Measurements from ENCODE around the gene PJA2. TPM values are rescaled to one million over a fixed set of nuclear protein-coding genes. Genes with fewer than 3 reads are reported as not detected.

The PJA2 gene
- total and polyA plus RNA-seq, 9 of the 15 experiments (the other 6 are each of a cell fraction or from before 2014, with no cell fraction given) = 25.1 to 82.1 (median 50.1) TPM

- TF ChIP-seq ZNF197 (CRISPR knock-in tag; IDR thresholded peaks at IDR 0.05; ENCODE audit: low read depth) (no peak), NRF1 (conservative IDR thresholded peaks at IDR 0.05 in 1 of 2, IDR thresholded peaks at IDR 0.05 in 1 of 2) (no peak), ZNF146 (CRISPR knock-in tag; IDR thresholded peaks at IDR 0.05; ENCODE audit: unreplicated experiment) (no peak), TGIF2 (CRISPR knock-in tag; IDR thresholded peaks at IDR 0.05) (no peak), ELF4 (CRISPR knock-in tag; IDR thresholded peaks at IDR 0.05) (no peak), MEIS2 (IDR thresholded peaks at IDR 0.05; ENCODE audit: partially characterized antibody) (no peak), RFX7 (CRISPR knock-in tag; IDR thresholded peaks at IDR 0.05) (no peak), MTA2 (IDR thresholded peaks at IDR 0.05; ENCODE audit: low read depth) (no peak), PML (IDR thresholded peaks at IDR 0.05; ENCODE audit: low read length) (no peak; the same call in 1 of the 2 replicates), ZNF79 (CRISPR knock-in tag; IDR thresholded peaks at IDR 0.05; ENCODE audit: low read depth) (no peak), ZNF668 (CRISPR knock-in tag; IDR thresholded peaks at IDR 0.05) (no peak), FUS (optimal IDR thresholded peaks at IDR 0.05; ENCODE audit: low read depth, low read length) (no peak), ZBTB9 (CRISPR knock-in tag; IDR thresholded peaks at IDR 0.05) (no peak), ZNF140 (CRISPR knock-in tag; IDR thresholded peaks at IDR 0.05) (no peak), SIX5 (IDR thresholded peaks at IDR 0.05; ENCODE audit: borderline replicate concordance in 1 of 2, insufficient read depth in 1 of 2, low read depth in 1 of 2, low read length in 2 of 2) (no peak), TBP (optimal IDR thresholded peaks at IDR 0.05; ENCODE audit: low read depth, low read length) (peak; percentile 56), NCOR1 (IDR thresholded peaks at IDR 0.05) (0 out of 2 replicates have a peak, but pooled peaks have one; percentile 28), DPF2 (IDR thresholded peaks at IDR 0.05) (peak; percentile 47; the same call in 1 of the 2 replicates), SMARCA5 (IDR thresholded peaks at IDR 0.05) (no peak), SMARCB1 (IDR thresholded peaks at IDR 0.05; ENCODE audit: insufficient read length, low read depth) (no peak), CCNT2 (IDR thresholded peaks at IDR 0.05; ENCODE audit: borderline replicate concordance, extremely low read depth, insufficient read length, low read depth, low read length) (no peak), POLR2B (IDR thresholded peaks at IDR 0.05; ENCODE audit: low read depth, partially characterized antibody) (peak; percentile 88), AFF4 (CRISPR knock-in tag; IDR thresholded peaks at IDR 0.05) (no peak), PHF21A (IDR thresholded peaks at IDR 0.05; ENCODE audit: borderline replicate concordance, low read depth) (peak; percentile 33; the same call in 1 of the 2 replicates), ILF3 (IDR thresholded peaks at IDR 0.05; ENCODE audit: borderline replicate concordance) (no peak), ZFP30 (CRISPR knock-in tag; IDR thresholded peaks at IDR 0.05; ENCODE audit: borderline replicate concordance) (no peak)
Measured at GRCh38 chr5:109408991-109409843, 557 bp downstream of the PJA2 start (continued).
